K562 (cell line): Measurements from ENCODE around the gene SLC39A9. TPM values are rescaled to one million over a fixed set of nuclear protein-coding genes. Genes with fewer than 3 reads are reported as not detected.

ENCODE experiments used
- AFF1 ChIP-seq, 2 experiments: fragments of 450-650 bp; IDR thresholded peaks; 2 replicates each; pipeline ENCODE4 v1.6.1; 2018; ENCODE audit warnings: mild to moderate bottlenecking in 2 of 2, low read depth in 1 of 2; ENCODE audit not compliant: partially characterized antibody in 2 of 2
- BCOR ChIP-seq: fragments of 450-650 bp; IDR thresholded peaks from 2 replicates; pipeline ENCODE4 v1.6.1; 2016
- CHD2 ChIP-seq: IDR thresholded peaks from 2 replicates; pipeline ENCODE4 v1.6.1; 2011; ENCODE audit warnings: low read depth, low read length
- ELK1 ChIP-seq: sonication (generic); formaldehyde crosslinking; IDR thresholded peaks from 2 replicates; pipeline ENCODE4 v1.8.1; 2022; ENCODE audit warnings: missing genetic modification reagents
- ETS1 ChIP-seq: conservative IDR thresholded peaks from 2 replicates; pipeline ENCODE4 v1.6.1; 2011; ENCODE audit warnings: low read depth, mild to moderate bottlenecking, low read length; ENCODE audit not compliant: control insufficient read depth
- HDAC2 ChIP-seq: fragments of 450-650 bp; IDR thresholded peaks from 2 replicates; pipeline ENCODE4 v1.6.1; 2016; ENCODE audit warnings: mild to moderate bottlenecking
- HMGN3 ChIP-seq: IDR thresholded peaks from 2 replicates; pipeline ENCODE4 v1.6.1; 2011; ENCODE audit warnings: borderline replicate concordance, low read depth, mild to moderate bottlenecking, mixed read lengths, low read length; ENCODE audit not compliant: insufficient read length; ENCODE audit errors: extremely low read depth
- HNRNPUL1 ChIP-seq: fragments of 200-400 bp; formaldehyde crosslinking; IDR thresholded peaks from 2 replicates; pipeline ENCODE4 v1.6.1; 2017; ENCODE audit warnings: low read length
- JUNB ChIP-seq: fragments of 450-650 bp; formaldehyde crosslinking; conservative IDR thresholded peaks from 2 replicates; pipeline ENCODE4 v1.4.0; 2020; ENCODE audit warnings: mild to moderate bottlenecking
- MEF2D ChIP-seq: conservative IDR thresholded peaks from 2 replicates; pipeline ENCODE4 v1.6.1; 2016; ENCODE audit warnings: low read depth, missing genetic modification characterization, missing compliant biosample characterization
- NBN ChIP-seq: fragments of 450-650 bp; IDR thresholded peaks from 2 replicates; pipeline ENCODE4 v1.6.1; 2016; ENCODE audit warnings: low read depth, mild to moderate bottlenecking
- NRF1 ChIP-seq, 2 experiments: fragments of 450-650 bp; IDR thresholded peaks in 1 of 2; conservative IDR thresholded peaks in 1 of 2; 2 replicates each; pipeline ENCODE4 v1.6.1; 2014; ENCODE audit warnings: mild to moderate bottlenecking in 2 of 2
- POU5F1 ChIP-seq: fragments of 150-350 bp; IDR thresholded peaks from 2 replicates; pipeline ENCODE4 v1.6.1; 2014; ENCODE audit warnings: borderline replicate concordance, low read length, low read depth, mild to moderate bottlenecking; ENCODE audit not compliant: partially characterized antibody
- PTRF ChIP-seq: fragments of 450-650 bp; IDR thresholded peaks from 2 replicates; pipeline ENCODE4 v1.6.1; 2016; ENCODE audit warnings: mild to moderate bottlenecking, missing genetic modification characterization, missing compliant biosample characterization
- RBM39 ChIP-seq: fragments of 200-400 bp; formaldehyde crosslinking; optimal IDR thresholded peaks from 2 replicates; pipeline ENCODE3; 2018; ENCODE audit warnings: low read depth, low read length
- USF1 ChIP-seq: sonication (generic); formaldehyde crosslinking; IDR thresholded peaks from 2 replicates; pipeline ENCODE4 v1.9.0; 2022; ENCODE audit warnings: mild to moderate bottlenecking, missing genetic modification reagents
- YBX1 ChIP-seq: fragments of 450-650 bp; IDR thresholded peaks from 2 replicates; pipeline ENCODE4 v1.7.1; 2016; ENCODE audit warnings: mild to moderate bottlenecking
- ZNF174 ChIP-seq: fragments of 250-450 bp; sonication (Bioruptor Pico); IDR thresholded peaks from 2 replicates; pipeline ENCODE4 v1.4.0; 2020; ENCODE audit warnings: mild to moderate bottlenecking
- ZNF253 ChIP-seq: fragments of 250-450 bp; sonication (Bioruptor Pico); conservative IDR thresholded peaks from 2 replicates; pipeline ENCODE4 v1.6.1; 2021; ENCODE audit warnings: mild to moderate bottlenecking
- ZNF408 ChIP-seq: fragments of 250-450 bp; sonication (Bioruptor Pico); IDR thresholded peaks from 2 replicates; pipeline ENCODE4 v1.4.0; 2020; ENCODE audit warnings: low read depth, mild to moderate bottlenecking, moderate library complexity
- ZNF766 ChIP-seq: fragments of 200-800 bp; sonication (Bioruptor generic); conservative IDR thresholded peaks from 2 replicates; pipeline ENCODE4 v1.6.1; 2016; ENCODE audit warnings: missing genetic modification characterization, missing compliant biosample characterization
- ZNF780A ChIP-seq: fragments of 250-450 bp; sonication (Bioruptor Pico); IDR thresholded peaks from 2 replicates; pipeline ENCODE4 v1.5.0; 2021; ENCODE audit warnings: mild to moderate bottlenecking
- polyA plus RNA-seq, 8 experiments: library from polyadenylated mRNA; depleted of rRNA in 4 of 8; stranded (reverse) in 5 of 8; unstranded in 3 of 8; fragments of >200 nt; fragmentation: Nextera tagmentation in 2 of 8; fragmentation: Illumina TruSeq in 1 of 8; extraction: Ambion mirVana in 2 of 8; extraction: Trizol in 1 of 8; gene quantifications; 2 replicates each; pipeline versions ENCODE4 v1.2.1 to v1.2.3, GENCODE V29; 2011 to 2014; ENCODE audit warnings: inconsistent platforms in 1 of 8, missing spikeins in 1 of 8
- total RNA-seq, 7 experiments: library from RNA; depleted of rRNA in 6 of 7; stranded (reverse); fragments of >200 nt in 6 of 7; fragmentation: Illumina TruSeq in 2 of 7; extraction: Trizol in 2 of 7; gene quantifications; 2 replicates each; pipeline versions ENCODE4 v1.2.1 to v1.2.3, GENCODE V29; 2011 to 2021; ENCODE audit warnings: low replicate concordance in 1 of 7

Gene SLC39A9
- total and polyA plus RNA-seq, 9 of the 15 experiments (the other 6 are each of a cell fraction or from before 2014, with no cell fraction given), result 18.4 to 66.0 (median 32.5) TPM

- peak; percentile 97 for TF ChIP-seq CHD2
- TF ChIP-seq HMGN3, result no peak
- TF ChIP-seq BCOR, result no peak
- TF ChIP-seq ZNF253, result no peak
- no peak for TF ChIP-seq ZNF174 (CRISPR knock-in tag)
- no peak for TF ChIP-seq ELK1
- no peak for TF ChIP-seq JUNB (CRISPR knock-in tag)
- TF ChIP-seq NBN, result peak; percentile 59; the same call in 1 of the 2 replicates
- TF ChIP-seq ZNF766 (CRISPR knock-in tag), result peak; percentile 83
- TF ChIP-seq ZNF780A (CRISPR knock-in tag), result no peak
- no peak for TF ChIP-seq YBX1
- TF ChIP-seq HDAC2, result peak; percentile 39; the same call in 1 of the 2 replicates
- peak; percentile 78 for TF ChIP-seq MEF2D (tag)
- TF ChIP-seq PTRF (tag), result 0 out of 2 replicates have a peak, but pooled peaks have one; percentile 55
- no peak for TF ChIP-seq AFF1 (IDR thresholded peaks at IDR 0.05; ENCODE audit: low read depth in 1 of 2, partially characterized antibody in 2 of 2)
- no peak for TF ChIP-seq USF1
- no peak for TF ChIP-seq RBM39
- peak; percentile 36 to 51; a peak in 2 of 4 replicates for TF ChIP-seq NRF1 (conservative IDR thresholded peaks at IDR 0.05 in 1 of 2, IDR thresholded peaks at IDR 0.05 in 1 of 2)
- no peak for TF ChIP-seq ETS1
- no peak for TF ChIP-seq HNRNPUL1
- TF ChIP-seq POU5F1, result peak; percentile 24
- TF ChIP-seq ZNF408, result no peak
These were observed at the start of gene SLC39A9, which contains the start of gene ERH (continued) for GRCh38 chr14:69398053-69398817.
